Thyroid gland (tissue), 4 donors: ENCODE measurements around the gene PRKRIP1. TPM values are rescaled to one million over a fixed set of nuclear protein-coding genes. Genes with fewer than 3 reads are reported as not detected.

Source experiments
- DNase-seq, 2 donors: peaks; one replicate each; pipeline ENCODE4 v3.0.0-alpha.2; 2019
- H3K27ac ChIP-seq, 3 donors: fragments of 200-600 bp; sonication (generic); 1 replicate in 2 of 3; 2 replicates in 1 of 3; pipeline ENCODE4 v1.5.1; 2016 to 2019; ENCODE audit warnings: mild to moderate bottlenecking in 1 of 3, moderate library complexity in 1 of 3
- H3K27me3 ChIP-seq: fragments of 200-600 bp; sonication (generic); one replicate; pipeline ENCODE4 v1.5.1; 2019
- H3K36me3 ChIP-seq, 2 donors: fragments of 200-600 bp; sonication (generic); one replicate each; pipeline ENCODE4 v1.5.1; 2016 to 2019
- H3K4me1 ChIP-seq, 2 donors: fragments of 200-600 bp; sonication (generic); one replicate each; pipeline ENCODE4 v1.5.1; 2017 to 2019
- H3K4me3 ChIP-seq, 3 donors: fragments of 200-600 bp; sonication (generic); replicated peaks in 1 of 3; 1 replicate in 2 of 3; 2 replicates in 1 of 3; pipeline ENCODE4 v1.5.1; 2016; ENCODE audit warnings: mild to moderate bottlenecking in 1 of 3
- H3K9me3 ChIP-seq: fragments of 200-600 bp; sonication (generic); one replicate; pipeline ENCODE4 v1.5.1; 2017
- POLR2A ChIP-seq, 2 donors: fragments of 450-650 bp; IDR thresholded peaks; one replicate each; pipeline ENCODE4 v1.6.1; 2017; ENCODE audit warnings: antibody characterized with exemption in 2 of 2, mild to moderate bottlenecking in 2 of 2, moderate library complexity in 1 of 2
- WGBS, 2 donors: methylation state at CpG; one replicate each; pipeline ENCODE4 v1.1.5; 2017; 5-methylcytosine and 5-hydroxymethylcytosine counted together
- intact Hi-C: fragments of 100-400 bp; cut with DNase I; formaldehyde crosslinking; loops from one replicate; pipeline ENCODE4 v1.15.1; 2023
- total RNA-seq, 4 donors: library from RNA; depleted of rRNA; stranded (reverse); fragments of >200 nt; gene quantifications; one replicate each; pipeline ENCODE4 v1.2.3, GENCODE V29; 2016
- TF ChIP-seq, protein P1 (sequence below), 6 experiments: fragments of 200-600 bp in 3 of 6; fragments of 450-650 bp in 3 of 6; sonication (generic) in 3 of 6; IDR thresholded peaks; one replicate each; pipeline ENCODE4 v1.5.1; 2016 to 2019; ENCODE audit warnings: antibody characterized with exemption in 6 of 6, mild to moderate bottlenecking in 2 of 6, inconsistent platforms in 1 of 6, moderate library complexity in 1 of 6

The PRKRIP1 gene
- total RNA-seq, 4 donors from 2014 or later: 31.8 to 43.7 (median 37.7) TPM

GRCh38 chr7:102455596-102455995 lies 59.4 kb downstream of the PRKRIP1 start:
- Histone ChIP-seq H3K27ac (no peak overlapping the region), H3K4me3 (no peak overlapping the region), H3K9me3 (no peaks in the 10 kb centered on the region), H3K4me1 (no peaks in the 10 kb centered on the region), H3K27me3 (no peaks in the 10 kb centered on the region), H3K36me3 (peaks cover 16 to 19% of the 10 kb centered on the region in 2 donors)
- DNase-seq: no peak
- intact Hi-C loops: no loop called here
- TF ChIP-seq, protein P1, sequence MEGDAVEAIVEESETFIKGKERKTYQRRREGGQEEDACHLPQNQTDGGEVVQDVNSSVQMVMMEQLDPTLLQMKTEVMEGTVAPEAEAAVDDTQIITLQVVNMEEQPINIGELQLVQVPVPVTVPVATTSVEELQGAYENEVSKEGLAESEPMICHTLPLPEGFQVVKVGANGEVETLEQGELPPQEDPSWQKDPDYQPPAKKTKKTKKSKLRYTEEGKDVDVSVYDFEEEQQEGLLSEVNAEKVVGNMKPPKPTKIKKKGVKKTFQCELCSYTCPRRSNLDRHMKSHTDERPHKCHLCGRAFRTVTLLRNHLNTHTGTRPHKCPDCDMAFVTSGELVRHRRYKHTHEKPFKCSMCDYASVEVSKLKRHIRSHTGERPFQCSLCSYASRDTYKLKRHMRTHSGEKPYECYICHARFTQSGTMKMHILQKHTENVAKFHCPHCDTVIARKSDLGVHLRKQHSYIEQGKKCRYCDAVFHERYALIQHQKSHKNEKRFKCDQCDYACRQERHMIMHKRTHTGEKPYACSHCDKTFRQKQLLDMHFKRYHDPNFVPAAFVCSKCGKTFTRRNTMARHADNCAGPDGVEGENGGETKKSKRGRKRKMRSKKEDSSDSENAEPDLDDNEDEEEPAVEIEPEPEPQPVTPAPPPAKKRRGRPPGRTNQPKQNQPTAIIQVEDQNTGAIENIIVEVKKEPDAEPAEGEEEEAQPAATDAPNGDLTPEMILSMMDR (IDR thresholded peaks at IDR 0.05): no peak
- TF ChIP-seq POLR2A (IDR thresholded peaks at IDR 0.05): no peak
- WGBS, 2 donors: 93 to 100% methylated on average over 5 to 10 of the region's 11 CpGs

- H3K36me3 ChIP-seq: peaks cover 16 to 19% of the 10 kb centered on the region in 2 donors
- H3K9me3 ChIP-seq: no peaks in the 10 kb centered on the region
- intact Hi-C loops: no loop called here
- H3K4me1 ChIP-seq: no peaks in the 10 kb centered on the region
- DNase-seq: no peak
- no peak overlapping the region for H3K4me3 ChIP-seq
- H3K27me3 ChIP-seq: no peaks in the 10 kb centered on the region
- H3K27ac ChIP-seq: no peak overlapping the region
- TF ChIP-seq, protein P1 (IDR thresholded peaks at IDR 0.05): no peak
- no peak for TF ChIP-seq POLR2A (IDR thresholded peaks at IDR 0.05)
- WGBS, 2 donors: 94 to 96% methylated on average over 9 to 10 of the region's 10 CpGs
Measured at GRCh38 chr7:102456327-102456726, 60.2 kb downstream of the PRKRIP1 start.

DNA sequence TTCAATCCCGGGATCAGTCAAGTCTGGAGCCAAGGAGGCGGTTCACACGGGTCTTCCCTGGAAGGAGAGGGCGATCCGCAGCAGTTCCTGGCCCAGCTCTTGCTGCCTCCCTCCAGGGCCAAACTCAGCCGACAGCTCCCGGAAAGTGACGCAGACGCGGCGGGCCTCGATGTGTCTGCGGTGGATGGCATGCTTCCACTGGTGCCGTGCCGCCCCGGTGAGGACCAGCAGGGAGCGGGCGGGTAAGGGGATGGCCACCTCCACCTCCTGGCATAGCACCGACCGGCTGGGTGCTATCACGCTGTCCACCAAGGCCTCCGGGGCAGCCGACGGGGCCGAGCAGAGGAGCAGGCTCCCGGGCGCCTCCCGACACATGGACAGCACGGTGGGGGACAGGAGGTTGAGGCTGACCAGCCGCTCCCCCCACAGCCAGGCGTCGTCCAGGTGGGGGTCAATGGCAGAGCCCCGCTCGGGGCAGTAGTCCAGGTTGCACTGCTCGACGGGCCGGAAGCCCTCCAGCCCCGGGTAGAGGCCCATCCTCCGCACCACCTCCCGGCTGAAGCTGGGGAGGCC lies 61.3 kb downstream of the PRKRIP1 start:
- WGBS, 2 donors: 94 to 96% methylated on average over 17 to 32 of the region's 40 CpGs
- H3K4me1 ChIP-seq: no peaks in the 10 kb centered on the region
- no peak for DNase-seq
- no peaks in the 10 kb centered on the region for H3K27me3 ChIP-seq
- H3K27ac ChIP-seq: no peak overlapping the region
- no peak overlapping the region for H3K4me3 ChIP-seq
- intact Hi-C loops: no loop called here
- no peak for TF ChIP-seq POLR2A (IDR thresholded peaks at IDR 0.05)
- TF ChIP-seq, protein P1 (IDR thresholded peaks at IDR 0.05): no peak
- no peaks in the 10 kb centered on the region for H3K9me3 ChIP-seq
- H3K36me3 ChIP-seq: peaks cover 16 to 19% of the 10 kb centered on the region in 2 donors

GRCh38 chr7:102459221-102459844 lies 63.2 kb downstream of the PRKRIP1 start:
- no peak overlapping the region for H3K4me3 ChIP-seq
- intact Hi-C loops: no loop called here
- no peak overlapping the region for H3K27ac ChIP-seq
- no peaks in the 10 kb centered on the region for H3K27me3 ChIP-seq
- DNase-seq: no peak
- no peak for TF ChIP-seq POLR2A (IDR thresholded peaks at IDR 0.05)
- TF ChIP-seq, protein P1 (IDR thresholded peaks at IDR 0.05): no peak
- peaks cover 16 to 19% of the 10 kb centered on the region in 2 donors for H3K36me3 ChIP-seq
- H3K9me3 ChIP-seq: no peaks in the 10 kb centered on the region
- 87 to 94% methylated on average over 18 to 19 of the region's 24 CpGs for WGBS, 2 donors
- H3K4me1 ChIP-seq: peaks cover 7 to 10% of the 10 kb centered on the region in 2 donors

DNA sequence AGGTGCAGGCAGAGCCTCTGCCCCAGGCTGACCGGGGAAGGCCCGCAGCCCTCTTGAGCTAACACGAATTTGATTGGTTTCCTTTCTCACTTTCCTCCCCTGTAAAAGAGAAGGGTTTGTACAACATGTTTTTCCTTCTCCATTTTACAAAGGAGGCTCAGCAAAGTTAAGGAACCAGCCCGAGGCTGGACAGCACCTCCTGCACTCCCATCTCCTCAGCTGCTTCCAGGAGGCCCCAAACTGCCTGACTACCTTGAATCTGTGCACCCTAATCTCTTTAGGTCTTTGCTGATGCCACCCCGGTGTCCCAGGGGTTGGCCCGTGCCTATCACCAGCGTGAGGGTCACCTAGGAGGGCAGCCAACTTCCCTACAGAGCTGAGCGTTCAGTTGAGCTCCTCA lies 64.3 kb downstream of the PRKRIP1 start:
- intact Hi-C loops: no loop called here
- H3K27me3 ChIP-seq: no peaks in the 10 kb centered on the region
- TF ChIP-seq, protein P1 (IDR thresholded peaks at IDR 0.05): no peak
- TF ChIP-seq POLR2A (IDR thresholded peaks at IDR 0.05): no peak
- H3K27ac ChIP-seq: no peak overlapping the region
- no peak overlapping the region for H3K4me3 ChIP-seq
- H3K36me3 ChIP-seq: peaks cover 16 to 19% of the 10 kb centered on the region in 2 donors
- no peak for DNase-seq
- 89 to 91% methylated on average over 8 of the region's 8 CpGs for WGBS, 2 donors
- H3K9me3 ChIP-seq: no peaks in the 10 kb centered on the region
- peaks cover 7 to 10% of the 10 kb centered on the region in 2 donors for H3K4me1 ChIP-seq
